Ishikawa (cell line): ENCODE results near the gene SRPX2.

Experiments
- REST ChIP-seq: IDR thresholded peaks from 2 replicates; pipeline ENCODE4 v1.6.1; 2012; ENCODE audit warnings: low read depth, mild to moderate bottlenecking
- TAF1 ChIP-seq: IDR thresholded peaks from 2 replicates; pipeline ENCODE4 v1.6.1; 2012; ENCODE audit warnings: low read depth, mild to moderate bottlenecking

GRCh38 chrX:100611951-100612350, 32.0 kb upstream of the SRPX2 start:
- no peak for TF ChIP-seq REST
- no peak for TF ChIP-seq TAF1
